A549 (cell line): ENCODE results near the gene FLG2. TPM values are rescaled to one million over a fixed set of nuclear protein-coding genes. Genes with fewer than 3 reads are reported as not detected.

Source experiments
- ATAC-seq, 2 experiments: fragments of 200-7000 bp in 1 of 2; fragments of >200 bp in 1 of 2; cut with Nextera tagmentation in 1 of 2; cut with Tn5 transposase in 1 of 2; 3 replicates each; pipeline versions ENCODE4 v1.8.0 to v1.9.1; 2018 to 2020; ENCODE audit warnings: mild to moderate bottlenecking in 1 of 2, moderate library complexity in 1 of 2
- CTCF ChIA-PET: fragments of 300-600 bp; sonication (Branson Sonifier 250); formaldehyde crosslinking; extraction: SDS; loops from one replicate; lab custom pipeline; 2021; ENCODE audit warnings: antibody characterized with exemption, inconsistent platforms; lab: Yijun Ruan, JAX
- POLR2A ChIA-PET: fragments of 350-600 bp; formaldehyde crosslinking; extraction: SDS; loops from one replicate; lab custom pipeline; 2021; ENCODE audit warnings: antibody characterized with exemption, inconsistent platforms; lab: Yijun Ruan, JAX
- DNase-seq, 2 experiments: peaks; one replicate each; pipeline versions ENCODE4 v3.0.0 to v3.0.0-alpha.2; 2011 to 2016; ENCODE audit warnings: low read depth in 1 of 2, low spot score in 1 of 2
- FAIRE-seq: peaks from 2 replicates; lab custom pipeline; 2011; peaks lifted over from hg19 to GRCh38; lab: Jason Lieb, UNC
- H3K27ac ChIP-seq, 2 experiments: fragments of >200 bp; sonication (Bioruptor Twin); formaldehyde crosslinking; 3 replicates each; pipeline ENCODE4 v1.5.1; 2016 to 2017
- H3K4me1 ChIP-seq: fragments of >200 bp; sonication (Bioruptor Twin); formaldehyde crosslinking; 3 replicates; pipeline ENCODE4 v1.6.1; 2016
- H3K4me2 ChIP-seq: fragments of >200 bp; sonication (Bioruptor Twin); formaldehyde crosslinking; 3 replicates; pipeline ENCODE4 v1.6.1; 2016
- H3K4me3 ChIP-seq: fragments of >200 bp; sonication (Bioruptor Twin); formaldehyde crosslinking; 3 replicates; pipeline ENCODE4 v1.5.1; 2016
- H3K9me3 ChIP-seq: fragments of >200 bp; sonication (Bioruptor Twin); formaldehyde crosslinking; 3 replicates; pipeline ENCODE4 v1.6.1; 2016
- ATOH8 ChIP-seq: fragments of 250-450 bp; sonication (Bioruptor Pico); IDR thresholded peaks from 2 replicates; pipeline ENCODE4 v1.5.0; 2020; ENCODE audit warnings: low read depth, mild to moderate bottlenecking, moderate library complexity
- CBX2 ChIP-seq: fragments of 200-600 bp; sonication (generic); IDR thresholded peaks from 2 replicates; pipeline ENCODE4 v1.6.1; 2016; ENCODE audit warnings: low read depth, mild to moderate bottlenecking, borderline replicate concordance
- CTCF ChIP-seq: fragments of >200 bp; sonication (Bioruptor Twin); formaldehyde crosslinking; IDR thresholded peaks from 3 replicates; pipeline ENCODE4 v1.5.1; 2016
- EHF ChIP-seq: fragments of 250-450 bp; sonication (Bioruptor Pico); IDR thresholded peaks from 2 replicates; pipeline ENCODE4 v1.5.0; 2020; ENCODE audit warnings: mild to moderate bottlenecking
- EHMT2 ChIP-seq: fragments of 200-600 bp; sonication (generic); IDR thresholded peaks from 2 replicates; pipeline ENCODE4 v1.6.1; 2016; ENCODE audit warnings: antibody characterized with exemption, low read depth, mild to moderate bottlenecking, moderate library complexity
- ESRRA ChIP-seq: fragments of 150-350 bp; IDR thresholded peaks from 2 replicates; pipeline ENCODE4 v1.6.1; 2014; ENCODE audit warnings: mild to moderate bottlenecking, low read length, borderline replicate concordance
- FOSB ChIP-seq: fragments of 250-450 bp; sonication (Bioruptor Pico); IDR thresholded peaks from 2 replicates; pipeline ENCODE4 v1.5.0; 2020; ENCODE audit warnings: mild to moderate bottlenecking, moderate library complexity
- FOSL2 ChIP-seq, 2 experiments: fragments of 450-650 bp in 1 of 2; fragments of >200 bp in 1 of 2; sonication (Bioruptor Twin) in 1 of 2; formaldehyde crosslinking; IDR thresholded peaks; 2 replicates each; pipeline versions ENCODE4 v1.5.0 to v1.6.1; 2016 to 2020; ENCODE audit warnings: mild to moderate bottlenecking in 1 of 2, moderate library complexity in 1 of 2
- GATA3 ChIP-seq: IDR thresholded peaks from 2 replicates; pipeline ENCODE4 v1.6.1; 2012; ENCODE audit warnings: borderline replicate concordance
- KDM1A ChIP-seq: fragments of 200-600 bp; sonication (generic); IDR thresholded peaks from 2 replicates; pipeline ENCODE4 v1.6.1; 2016; ENCODE audit warnings: low read depth, mild to moderate bottlenecking
- MYC ChIP-seq: IDR thresholded peaks from 2 replicates; pipeline ENCODE4 v1.6.1; 2012; ENCODE audit warnings: mild to moderate bottlenecking, inconsistent platforms, low read length, improper control_type of control experiment, borderline replicate concordance
- NFE2L2 ChIP-seq: fragments of 150-350 bp; conservative IDR thresholded peaks from 2 replicates; pipeline ENCODE4 v1.6.1; 2014; ENCODE audit warnings: low read length
- POLR2A ChIP-seq: IDR thresholded peaks from 2 replicates; pipeline ENCODE4 v1.6.1; 2012; ENCODE audit warnings: mild to moderate bottlenecking, low read length
- POLR2AphosphoS2 ChIP-seq: conservative IDR thresholded peaks from 2 replicates; pipeline ENCODE4 v1.6.1; 2012; ENCODE audit warnings: low read length, improper control_type of control experiment, inconsistent platforms
- RARB ChIP-seq: fragments of 250-450 bp; sonication (Bioruptor Pico); IDR thresholded peaks from 2 replicates; pipeline ENCODE4 v1.8.0; 2021; ENCODE audit warnings: mild to moderate bottlenecking, moderate library complexity
- RCOR1 ChIP-seq: fragments of 150-350 bp; IDR thresholded peaks from 2 replicates; pipeline ENCODE4 v1.6.1; 2014; ENCODE audit warnings: antibody characterized with exemption, low read length, low read depth
- REST ChIP-seq: fragments of 200-600 bp; sonication (generic); IDR thresholded peaks from 2 replicates; pipeline ENCODE4 v1.6.1; 2016; ENCODE audit warnings: antibody characterized with exemption, mild to moderate bottlenecking, moderate library complexity
- RNF2 ChIP-seq: fragments of 200-600 bp; sonication (generic); IDR thresholded peaks from 2 replicates; pipeline ENCODE4 v1.6.1; 2016; ENCODE audit warnings: low read depth, mild to moderate bottlenecking, antibody characterized with exemption, moderate library complexity, borderline replicate concordance
- ZNF302 ChIP-seq: fragments of 250-450 bp; sonication (Bioruptor Pico); IDR thresholded peaks from 2 replicates; pipeline ENCODE4 v1.9.0; 2021; ENCODE audit warnings: inconsistent platforms, mild to moderate bottlenecking, moderate library complexity
- ZSCAN20 ChIP-seq: fragments of 250-450 bp; sonication (Bioruptor Pico); IDR thresholded peaks from 2 replicates; pipeline ENCODE4 v1.8.0; 2022; ENCODE audit warnings: mild to moderate bottlenecking, moderate library complexity
- WGBS: methylation state at CpG from one replicate; pipeline ENCODE4 v1.1.6; 2017; ENCODE audit errors: missing lambda C conversion rate; 5-methylcytosine and 5-hydroxymethylcytosine counted together
- polyA plus RNA-seq, 4 experiments: library from polyadenylated mRNA; depleted of rRNA in 3 of 4; stranded (reverse); fragments of >200 nt; fragmentation: RNase III in 1 of 4; extraction: RNeasy Plus Mini Kit Qiagen cat#74134 plus additional on column Dnase treatment in 1 of 4; gene quantifications; 2 replicates in 3 of 4; 3 replicates in 1 of 4; pipeline ENCODE4 v1.2.3, GENCODE V29; 2011 to 2017

FLG2 gene
- polyA plus RNA-seq, 2 of the 4 experiments (the other 2 are of a cell fraction), result not detected

GRCh38 chr1:152356736-152357135, 3.1 kb downstream of the FLG2 start:
- no peak overlapping the region for H3K27ac ChIP-seq
- FAIRE-seq, result no peak
- POLR2A ChIA-PET, result no interaction called here

GRCh38 chr1:152349611-152350010, 10.2 kb downstream of the FLG2 start:
- H3K4me3 ChIP-seq, result no peak overlapping the region
- no peak for ATAC-seq
- CTCF ChIA-PET, result no interaction called here
- TF ChIP-seq RCOR1 (no peak), NFE2L2 (no peak), RARB (no peak), EHMT2 (no peak), CTCF (no peak), GATA3 (no peak), FOSL2 (IDR thresholded peaks at IDR 0.05) (no peak), FOSL2 (CRISPR knock-in tag; IDR thresholded peaks at IDR 0.05) (no peak), KDM1A (no peak)
- no peaks in the 10 kb centered on the region for H3K9me3 ChIP-seq
- POLR2A ChIA-PET, result no interaction called here
- no peak overlapping the region for H3K4me2 ChIP-seq
- H3K4me1 ChIP-seq, result no peaks in the 10 kb centered on the region
- 50% methylated on average over 2 of the region's 2 CpGs for WGBS
- no peak for FAIRE-seq
- H3K27ac ChIP-seq, result no peak overlapping the region
- DNase-seq, result no peak

More at GRCh38 chr1:152356736-152357135, 3.1 kb downstream of the FLG2 start:
- H3K4me1 ChIP-seq, result no peaks in the 10 kb centered on the region
- H3K9me3 ChIP-seq, result no peaks in the 10 kb centered on the region
- no peak for DNase-seq
- WGBS, result 23% methylated on average over 1 of the region's 1 CpG
- no peak for ATAC-seq
- CTCF ChIA-PET, result interaction anchor here (0.9 to 1.5 kb wide), 4 partner anchors 9 to 168 kb away, joined by 3 to 7 read pairs (median 4); no protein-coding TSS in a partner anchor
- TF ChIP-seq ATOH8 (CRISPR knock-in tag) (no peak), ZNF302 (no peak), CBX2 (no peak), RNF2 (no peak), POLR2A (no peak), EHF (CRISPR knock-in tag) (no peak), ESRRA (no peak), ZSCAN20 (CRISPR knock-in tag) (no peak), FOSB (CRISPR knock-in tag) (no peak)
- no peak overlapping the region for H3K4me2 ChIP-seq
- H3K4me3 ChIP-seq, result no peak overlapping the region

- no peak for FAIRE-seq
- CTCF ChIA-PET, result interaction anchor here (1.3 to 2.1 kb wide), 4 partner anchors 11 to 168 kb away, joined by 5 to 9 read pairs (median 6); no protein-coding TSS in a partner anchor
- DNase-seq, result peak in 1 of 2 experiments; percentile 24
- TF ChIP-seq REST (no peak), POLR2A (no peak), MYC (no peak), POLR2AphosphoS2 (no peak), ZNF302 (no peak)
- 0% methylated on average over 1 of the region's 1 CpG for WGBS
- no peak for ATAC-seq
- Histone ChIP-seq H3K4me3 (no peak overlapping the region), H3K27ac (no peak overlapping the region), H3K4me1 (no peaks in the 10 kb centered on the region), H3K9me3 (no peaks in the 10 kb centered on the region), H3K4me2 (no peak overlapping the region)
- POLR2A ChIA-PET, result no interaction called here
These were observed 11.4 kb downstream of the FLG2 start for GRCh38 chr1:152348447-152348846.
